GM18520 (cell line): ENCODE measurements around the gene AKR7A2.
"Not testable (repeated sequence)": the region's sequence is repeated elsewhere in the genome, so short reads cannot be mapped to it uniquely, and the experiment has no call there.

Experiments used
- ATAC-seq: cut with Tn5 transposase; IDR thresholded peaks from one replicate; pipeline ENCODE4 v1.9.1; 2021; ENCODE audit not compliant: unreplicated experiment

The AKR7A2 gene

GRCh38 chr1:19268445-19268844 is 43.5 kb downstream of the AKR7A2 start:
- no peak for ATAC-seq

DNA sequence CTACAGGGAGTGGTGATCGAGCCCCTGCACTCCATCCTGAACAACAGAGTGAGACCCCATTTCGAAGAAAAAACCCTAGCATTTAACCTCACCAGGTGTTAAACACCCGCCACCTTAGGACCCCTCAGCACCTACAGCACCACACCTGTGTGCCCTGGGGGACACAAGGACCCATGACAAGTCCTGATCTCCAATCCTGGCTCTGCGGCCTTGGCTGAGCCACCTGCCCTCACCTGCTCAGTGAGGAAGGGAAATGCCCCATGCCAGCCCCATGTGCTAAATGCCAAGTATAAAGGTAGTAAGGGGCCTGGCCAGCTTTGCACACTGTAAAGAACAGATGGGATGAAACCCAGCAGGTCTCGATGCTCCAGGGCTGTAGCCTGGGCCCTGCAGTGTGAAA is 49.2 kb downstream of the AKR7A2 start:
- ATAC-seq: no peak

DNA sequence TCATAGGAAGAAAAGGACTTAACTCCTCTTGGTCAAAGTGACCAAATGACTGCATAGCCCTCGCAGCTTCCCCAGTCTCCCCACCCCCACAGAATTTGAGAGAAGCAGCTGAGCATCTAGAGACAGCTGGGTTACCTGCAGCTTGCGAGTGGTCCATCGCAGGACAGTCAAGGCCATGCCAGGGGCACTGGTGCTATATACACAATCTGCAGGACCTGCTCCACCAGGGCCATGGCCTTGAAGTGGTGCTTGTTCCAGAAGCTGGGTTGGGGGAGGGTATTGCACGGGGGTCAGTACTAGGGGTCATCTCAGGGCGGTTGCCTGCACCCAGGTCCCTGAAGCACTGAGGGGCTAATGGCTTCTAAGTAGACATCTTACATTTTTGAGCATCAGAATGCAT is 49.9 kb downstream of the AKR7A2 start:
- ATAC-seq: no peak

- no peak for ATAC-seq
Observed at GRCh38 chr1:19260211-19261138, 51.5 kb downstream of the AKR7A2 start.

GRCh38 chr1:19258353-19258752 is 53.6 kb downstream of the AKR7A2 start:
- no peak for ATAC-seq

DNA sequence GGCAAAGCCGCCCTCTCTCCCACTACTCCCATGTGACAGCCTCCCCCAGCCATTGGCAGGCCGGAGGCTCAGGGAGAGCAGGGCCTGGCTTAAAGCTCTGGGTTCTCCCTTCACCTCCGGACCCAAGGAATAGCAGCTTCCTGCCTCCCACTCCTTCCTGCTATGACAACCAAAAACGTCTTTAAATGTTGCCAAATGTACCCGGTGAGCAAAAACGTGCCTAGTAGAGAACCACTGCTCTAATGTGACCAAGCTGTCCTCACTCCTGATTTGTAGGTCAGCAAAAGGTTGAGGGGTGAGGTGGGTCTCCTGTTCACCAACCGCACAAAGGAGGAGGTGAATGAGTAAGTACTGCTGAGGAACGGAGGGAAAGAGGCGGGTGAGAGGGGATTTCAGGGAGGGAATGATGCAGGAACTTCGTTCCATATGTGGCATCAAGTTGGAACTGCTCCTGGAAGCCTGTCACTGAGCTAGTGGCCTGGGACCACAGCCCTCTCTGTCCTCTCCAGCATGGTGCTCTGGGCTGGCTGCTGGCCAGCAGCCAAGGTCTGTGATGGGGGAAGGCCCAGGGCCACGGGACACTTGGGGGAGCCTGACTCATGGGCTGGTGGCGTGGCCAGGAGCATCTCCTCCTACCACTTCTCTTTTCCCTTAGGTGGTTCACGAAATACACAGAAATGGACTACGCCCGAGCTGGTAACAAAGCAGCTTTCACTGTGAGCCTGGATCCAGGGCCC is 54.6 kb downstream of the AKR7A2 start:
- no peak for ATAC-seq

- ATAC-seq: not testable (repeated sequence)
Observed at GRCh38 chr1:19256301-19256700, 55.6 kb downstream of the AKR7A2 start.

- ATAC-seq: no peak
Observed at GRCh38 chr1:19255288-19255687, 56.7 kb downstream of the AKR7A2 start.

DNA sequence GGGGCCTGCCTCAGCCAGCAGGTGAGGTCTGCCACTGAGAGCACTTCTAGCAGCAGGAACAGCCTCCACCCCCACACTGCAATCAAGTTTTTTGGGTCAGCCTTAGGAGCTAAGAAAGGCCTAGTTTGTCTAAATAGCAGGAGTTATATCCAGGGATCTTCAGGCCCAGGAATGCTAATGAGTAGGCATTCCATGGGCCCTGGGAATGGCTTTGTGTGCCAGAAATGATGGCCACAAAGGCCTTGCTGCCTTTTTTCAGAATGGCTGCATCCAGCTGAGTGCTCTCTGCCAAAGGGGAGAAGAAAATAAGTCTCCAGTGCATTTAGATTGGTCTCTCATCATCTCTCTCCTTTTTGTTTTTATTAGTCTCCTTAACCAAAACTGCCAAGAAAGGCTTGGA is 57.5 kb downstream of the AKR7A2 start:
- no peak for ATAC-seq
